Kidney tubule cell (primary cell): ENCODE results near the gene SLC1A7.

Source experiments
- DNase-seq: peaks from one replicate; pipeline ENCODE4 v3.0.0-alpha.2; 2018; ENCODE audit warnings: low spot score

Gene SLC1A7

GRCh38 chr1:53134042-53134485, 8.4 kb downstream of the SLC1A7 start:
- DNase-seq = no peak

DNA sequence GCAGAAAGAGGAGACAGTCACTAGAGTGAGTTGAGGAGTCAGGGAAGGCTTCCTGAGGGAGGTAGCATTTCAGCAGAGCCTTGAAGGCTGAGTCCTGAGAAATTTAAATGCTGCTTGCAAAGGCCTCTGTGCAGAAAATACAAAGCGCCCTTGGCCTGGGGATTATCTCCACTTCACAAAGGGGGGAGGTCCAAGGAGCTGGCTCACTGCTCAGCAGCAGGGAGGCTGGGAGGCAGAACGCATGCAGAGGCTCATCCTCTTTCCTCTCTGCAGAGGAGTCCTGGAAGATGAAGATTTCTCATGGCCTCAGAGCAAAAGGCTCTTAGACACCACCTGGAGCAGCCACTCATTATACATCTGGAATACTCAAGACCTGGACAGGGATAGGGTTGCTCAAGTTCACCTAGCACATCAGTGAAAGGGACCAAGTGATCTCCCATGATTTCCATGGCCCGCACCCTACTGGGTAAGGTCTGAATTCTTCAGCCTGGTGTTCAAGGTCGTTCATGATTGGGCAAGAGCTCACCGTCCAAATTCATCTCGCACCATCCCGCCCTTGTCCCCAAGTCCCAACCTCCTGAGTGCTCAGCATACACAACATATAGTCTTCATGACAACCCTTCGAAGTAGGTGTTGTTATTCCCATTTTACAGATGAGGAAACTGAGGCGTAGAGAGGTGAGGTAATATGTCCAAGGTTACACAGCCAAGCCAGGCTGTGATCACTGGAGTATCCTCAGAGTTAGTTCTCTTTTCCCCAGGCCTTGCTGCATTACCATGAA, 9.0 kb downstream of the SLC1A7 start:
- DNase-seq = no peak

DNA sequence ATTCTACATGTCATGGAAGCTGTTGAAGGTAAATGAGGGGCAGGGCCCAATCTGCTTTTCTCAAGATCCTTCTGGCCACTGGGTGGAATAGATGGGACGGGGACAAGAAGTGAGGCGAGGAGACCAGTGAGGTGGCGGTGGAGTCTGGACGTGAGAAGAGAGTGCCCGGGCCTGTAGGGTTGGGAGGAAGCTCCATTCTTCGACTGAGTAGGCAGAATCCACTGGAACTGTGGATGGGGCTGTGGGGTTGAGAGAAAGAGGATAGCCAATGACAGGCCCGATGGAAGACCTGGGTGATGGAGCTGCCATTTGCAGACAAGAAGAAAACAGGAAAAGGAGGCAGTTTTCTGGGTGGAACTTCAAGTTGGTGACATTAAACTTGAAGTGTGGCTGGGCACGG, 10.3 kb downstream of the SLC1A7 start:
- DNase-seq = no peak

DNA sequence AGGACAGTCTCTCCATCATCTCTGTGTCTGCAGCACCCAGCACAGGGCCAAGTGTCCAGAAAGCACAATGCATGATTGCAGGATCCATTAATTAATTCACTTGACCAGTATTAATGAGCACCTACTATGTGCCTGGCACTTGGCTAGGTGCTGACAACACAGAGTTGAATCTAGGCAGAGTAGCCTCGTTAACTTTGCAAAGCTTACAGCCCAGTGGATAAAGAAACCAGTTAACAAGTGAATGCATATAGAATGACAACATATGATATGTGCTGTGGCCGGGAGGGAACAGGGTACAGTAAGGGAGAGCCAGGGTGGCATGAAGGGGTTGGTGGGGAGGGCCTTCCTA, 10.9 kb downstream of the SLC1A7 start:
- no peak for DNase-seq

- no peak for DNase-seq
Observed at GRCh38 chr1:53130878-53131589, 11.4 kb downstream of the SLC1A7 start.

DNA sequence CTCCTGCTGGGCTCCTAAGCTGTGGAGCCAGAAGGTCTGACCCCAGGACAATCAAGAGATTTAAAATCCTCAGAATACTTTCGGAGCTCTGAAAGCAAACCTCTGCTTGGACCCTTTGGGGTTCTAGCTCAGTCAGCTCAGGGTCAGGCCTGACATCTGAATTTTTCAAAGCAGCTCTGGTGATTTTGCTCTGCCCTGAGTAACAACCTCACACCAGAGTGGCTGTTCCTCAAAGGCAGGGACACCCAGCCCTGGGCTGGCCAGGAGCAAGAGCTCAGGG, 11.9 kb downstream of the SLC1A7 start:
- no peak for DNase-seq

GRCh38 chr1:53129891-53130597, 12.4 kb downstream of the SLC1A7 start:
- no peak for DNase-seq

- no peak for DNase-seq
Observed at GRCh38 chr1:53128401-53128800, 14.0 kb downstream of the SLC1A7 start.

DNA sequence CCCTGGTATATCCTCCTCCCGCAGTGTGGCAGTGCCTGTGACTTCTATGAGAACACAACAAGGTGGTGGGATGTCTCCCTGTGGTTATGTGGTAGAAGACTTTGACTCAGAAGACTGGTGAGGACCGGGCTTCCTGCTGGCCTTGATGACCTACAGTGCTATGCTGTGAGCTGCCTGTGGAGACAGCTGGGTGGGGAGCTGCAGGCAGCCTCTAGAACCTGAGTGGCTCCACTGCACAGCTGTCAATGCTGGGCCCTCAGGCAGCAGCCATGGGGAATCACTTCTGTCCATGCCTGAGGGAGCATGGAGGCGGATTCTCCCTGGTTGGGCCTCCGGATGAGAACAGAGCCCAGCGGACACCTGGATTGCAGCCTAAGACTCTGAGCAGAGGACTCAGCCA, 14.9 kb downstream of the SLC1A7 start:
- peak; percentile 6 for DNase-seq

DNA sequence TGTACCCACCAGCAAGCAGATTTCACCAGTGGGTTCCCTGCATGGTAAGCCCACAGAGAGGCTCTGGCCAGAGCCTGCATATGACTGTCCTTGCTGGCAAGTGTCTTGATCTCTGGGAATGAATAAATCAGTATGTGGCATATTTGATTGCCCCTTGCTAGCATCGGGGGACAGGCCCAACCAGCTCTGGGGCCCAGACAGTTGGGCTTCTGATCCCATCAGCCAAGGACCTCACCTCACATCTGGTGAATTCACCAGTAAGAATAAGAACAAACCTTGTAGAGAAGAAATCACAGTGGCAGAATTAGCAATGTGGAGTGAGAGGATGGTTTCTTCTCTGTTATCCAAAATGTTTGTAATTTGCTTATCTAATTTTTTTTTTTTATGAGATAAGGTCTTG, 15.9 kb downstream of the SLC1A7 start:
- no peak for DNase-seq

DNA sequence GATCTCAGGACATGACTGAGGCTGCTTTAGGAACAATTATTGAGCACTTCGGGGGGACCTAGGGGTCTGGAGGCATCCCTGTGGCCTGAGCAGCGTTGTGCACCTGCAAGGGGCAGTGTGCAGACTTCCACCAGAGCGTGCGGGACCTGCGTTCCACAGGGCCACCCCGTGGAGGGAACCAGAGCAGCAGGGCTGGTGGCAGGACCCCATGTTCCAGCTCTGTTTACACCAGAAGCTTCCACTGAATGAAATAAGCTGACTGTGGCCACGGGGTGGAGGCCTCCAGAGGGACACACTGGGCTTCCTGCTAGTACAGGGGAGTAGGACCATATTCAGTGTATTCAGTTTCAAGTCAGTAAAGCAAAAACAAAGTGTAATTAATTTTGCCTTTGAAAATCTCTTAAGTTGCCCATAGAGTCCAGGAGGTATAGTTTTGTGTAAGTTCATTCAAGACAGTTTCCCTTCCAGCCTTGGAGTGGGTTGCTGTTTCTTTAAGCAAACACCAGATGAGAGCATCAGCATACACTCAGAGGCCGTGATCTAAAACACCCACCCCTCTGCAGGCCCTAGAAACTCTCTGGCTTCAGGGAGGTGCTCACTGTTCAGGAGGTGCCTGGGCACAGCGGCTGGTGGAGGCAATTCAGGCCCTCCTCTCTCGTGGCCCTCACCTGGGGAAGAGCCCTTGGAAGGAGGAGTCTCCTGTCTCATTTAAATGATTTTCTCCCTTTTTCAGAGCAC, 16.6 kb downstream of the SLC1A7 start:
- no peak for DNase-seq

GRCh38 chr1:53125122-53125521, 17.3 kb downstream of the SLC1A7 start:
- no peak for DNase-seq

DNA sequence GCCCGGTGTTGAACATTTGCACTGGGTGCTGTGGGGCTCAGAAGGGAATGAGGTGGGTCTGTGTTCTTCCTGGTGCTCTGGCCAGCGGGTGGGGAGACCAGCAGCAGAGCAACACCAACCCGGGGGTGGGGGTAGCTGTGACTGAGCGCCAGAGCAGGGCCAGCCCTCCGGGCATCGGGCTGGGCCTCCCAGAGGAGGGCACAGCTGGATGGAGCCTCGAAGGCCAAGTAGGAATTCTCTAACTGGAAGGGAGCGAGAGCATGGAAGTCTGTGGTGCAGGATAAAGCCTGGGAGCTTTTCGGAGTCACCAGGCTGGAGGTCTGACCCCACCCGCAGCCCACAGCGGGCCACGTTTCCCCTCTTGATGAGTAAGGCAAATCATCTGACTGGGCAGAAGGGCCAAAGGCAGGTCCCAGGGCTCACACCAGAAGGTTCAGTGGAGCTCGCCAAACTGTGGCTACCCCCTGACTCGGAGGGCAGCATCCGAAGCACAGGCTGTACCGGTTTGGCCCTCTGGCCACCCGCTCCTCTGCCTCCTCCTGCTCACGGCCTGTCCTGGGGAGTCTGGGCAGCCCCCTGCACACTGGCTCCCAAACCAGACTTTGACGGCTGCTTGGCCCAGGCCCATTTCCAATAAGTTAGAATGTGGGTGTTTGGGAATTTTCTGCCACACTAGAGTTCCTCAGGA, 18.8 kb downstream of the SLC1A7 start:
- no peak for DNase-seq

DNA sequence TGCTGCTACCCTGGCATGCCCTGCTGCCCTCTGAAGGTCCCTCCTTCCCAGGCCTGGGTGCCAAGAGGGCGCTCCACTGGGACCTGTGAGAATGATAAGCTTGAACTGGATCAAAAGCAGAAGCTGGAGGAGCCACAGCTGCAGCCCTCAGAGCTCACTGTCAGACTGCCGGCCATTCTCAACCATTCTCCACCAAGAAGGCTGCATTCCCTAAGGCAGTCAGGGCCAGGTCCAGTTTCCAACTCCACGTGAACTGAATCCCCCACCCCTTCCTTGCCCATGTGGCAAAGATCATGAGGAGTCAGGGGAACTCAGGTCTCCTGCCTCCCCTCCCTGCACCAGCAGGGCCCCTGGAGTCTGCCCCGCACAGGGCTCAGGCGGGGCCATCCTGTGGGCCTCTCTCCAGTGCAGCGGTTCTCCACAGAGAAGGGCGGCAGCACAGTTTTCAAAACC, 19.5 kb downstream of the SLC1A7 start:
- DNase-seq = no peak

DNA sequence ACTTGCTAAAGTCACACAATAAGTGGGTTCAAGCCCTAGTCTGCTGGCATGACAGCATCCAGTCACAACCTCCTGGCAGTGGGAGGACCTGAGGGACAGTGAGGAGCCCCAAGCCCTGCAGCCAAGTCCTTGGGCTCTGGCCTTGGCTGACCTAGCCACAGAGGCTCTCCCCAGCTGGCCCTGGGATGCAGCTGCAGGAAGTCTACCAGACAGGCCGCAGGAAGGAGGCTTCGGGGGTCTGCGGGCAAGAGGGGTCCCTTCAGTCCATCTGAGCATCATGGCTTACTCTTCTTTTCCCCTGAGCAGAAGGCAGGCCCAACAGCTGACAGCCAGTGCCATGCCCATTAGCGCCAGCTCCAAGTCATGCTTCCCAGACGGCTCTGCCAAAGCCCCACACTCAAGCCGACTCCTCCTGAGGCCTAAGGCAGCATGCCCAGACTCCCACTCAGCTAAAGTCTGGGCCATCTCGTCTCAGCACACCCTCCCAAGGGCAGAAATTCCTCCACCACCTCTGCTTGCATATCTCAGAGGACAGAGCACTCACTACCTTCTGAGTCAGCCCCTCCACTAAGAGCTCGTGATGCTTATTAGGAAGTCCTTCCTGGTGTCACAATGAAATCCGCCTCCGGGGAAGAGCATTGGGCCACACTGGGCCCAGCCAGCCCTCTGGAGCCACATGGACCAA, 20.1 kb downstream of the SLC1A7 start:
- peak; percentile 18 for DNase-seq

DNA sequence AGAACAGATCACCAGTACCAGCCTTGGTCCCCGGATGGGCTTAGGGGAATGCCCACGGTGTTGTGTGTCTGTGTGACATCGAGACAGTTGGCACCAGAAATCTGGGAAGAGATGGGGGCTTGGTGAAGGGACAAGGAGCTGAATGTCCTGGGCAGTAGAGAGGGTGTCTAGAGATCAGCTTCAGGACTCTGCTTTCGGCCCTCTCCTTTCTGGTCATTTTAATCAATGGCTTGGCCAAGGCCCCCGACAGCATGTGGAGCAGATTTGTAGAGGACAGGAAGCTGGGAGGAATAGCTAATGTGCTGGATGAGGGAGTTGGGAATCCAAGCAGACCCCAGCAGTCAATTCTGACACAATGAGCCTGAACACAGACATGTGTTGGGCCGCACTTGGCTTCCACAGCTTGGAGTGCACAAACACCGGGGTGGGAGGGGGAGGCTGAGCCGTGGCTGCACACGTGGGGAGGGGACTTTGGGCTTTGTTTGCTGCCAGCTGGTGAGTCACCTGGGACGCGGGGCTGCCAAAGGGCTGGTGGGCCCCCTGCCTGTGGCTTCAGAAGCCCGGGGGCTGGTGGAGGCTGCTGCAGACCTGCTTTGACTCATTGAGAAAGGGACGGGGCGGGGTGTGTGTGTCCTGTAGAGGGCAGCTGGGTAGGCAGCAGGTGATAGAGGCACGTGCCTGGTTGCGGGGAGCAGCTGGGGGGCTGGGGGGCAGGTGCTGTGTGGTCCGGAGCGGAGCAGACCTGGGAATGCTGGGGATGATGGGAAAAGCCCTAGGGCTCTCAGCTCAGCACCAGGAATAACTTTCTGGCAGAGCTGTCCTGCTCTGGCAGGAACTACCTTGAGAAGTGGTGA, 20.9 kb downstream of the SLC1A7 start:
- DNase-seq = peak; percentile 22

DNA sequence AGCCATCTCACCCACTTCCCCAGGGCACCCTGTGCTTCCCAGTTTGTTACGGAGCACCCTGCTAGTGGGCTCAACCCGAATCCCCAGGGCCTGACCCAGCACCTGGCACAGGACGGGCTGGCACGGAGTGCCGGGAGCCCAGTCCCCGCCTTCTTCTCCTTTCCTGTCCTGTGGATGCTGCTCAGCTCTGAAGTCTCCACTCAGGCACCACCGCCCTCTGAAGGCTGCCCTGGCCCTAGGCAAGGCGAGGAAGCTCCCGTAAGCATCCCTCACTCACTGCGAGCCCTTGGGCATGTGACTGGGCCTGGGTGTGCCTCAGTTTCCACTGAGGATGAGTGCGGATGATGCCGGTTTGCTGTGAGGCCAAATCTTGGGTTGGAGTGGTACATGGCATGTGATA, 21.8 kb downstream of the SLC1A7 start:
- no peak for DNase-seq

GRCh38 chr1:53117836-53118235, 24.6 kb downstream of the SLC1A7 start:
- DNase-seq = no peak

GRCh38 chr1:53116933-53117600, 25.4 kb downstream of the SLC1A7 start:
- DNase-seq = no peak

GRCh38 chr1:53116307-53116810, 26.1 kb downstream of the SLC1A7 start:
- DNase-seq = no peak
